ENCODE results near the gene CAMK2D.

CAMK2D gene

GRCh38 chr4:113560579-113560978, 201.0 kb downstream of the CAMK2D start:
- DNase-seq, result no peak

- DNase-seq, result no peak
Observed at GRCh38 chr4:113559947-113560346, 201.6 kb downstream of the CAMK2D start.

- no peak for DNase-seq
Observed at GRCh38 chr4:113556382-113557134, 205.0 kb downstream of the CAMK2D start.

GRCh38 chr4:113555868-113556267, 205.7 kb downstream of the CAMK2D start:
- no peak for DNase-seq

GRCh38 chr4:113553082-113553481, 208.5 kb downstream of the CAMK2D start:
- no peak for DNase-seq

DNA sequence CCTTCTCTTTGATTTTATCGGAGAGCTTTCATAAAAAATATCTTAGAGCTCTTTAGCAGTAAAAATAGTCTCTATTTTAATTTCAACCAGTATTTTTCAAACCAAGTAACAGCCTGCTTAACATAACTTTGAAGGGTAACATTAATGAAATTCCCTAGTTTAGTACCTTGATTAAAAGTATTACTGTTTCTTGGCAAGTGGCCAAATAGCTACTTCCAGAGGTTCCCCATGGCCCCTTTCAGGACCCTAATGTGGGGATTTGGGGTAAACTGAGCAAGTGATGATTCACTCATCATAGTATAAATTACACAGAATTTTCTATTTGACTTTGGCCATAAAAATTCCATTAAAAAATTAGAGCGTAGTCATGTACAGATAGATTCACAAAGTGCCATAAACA, 211.0 kb downstream of the CAMK2D start:
- DNase-seq, result no peak

DNA sequence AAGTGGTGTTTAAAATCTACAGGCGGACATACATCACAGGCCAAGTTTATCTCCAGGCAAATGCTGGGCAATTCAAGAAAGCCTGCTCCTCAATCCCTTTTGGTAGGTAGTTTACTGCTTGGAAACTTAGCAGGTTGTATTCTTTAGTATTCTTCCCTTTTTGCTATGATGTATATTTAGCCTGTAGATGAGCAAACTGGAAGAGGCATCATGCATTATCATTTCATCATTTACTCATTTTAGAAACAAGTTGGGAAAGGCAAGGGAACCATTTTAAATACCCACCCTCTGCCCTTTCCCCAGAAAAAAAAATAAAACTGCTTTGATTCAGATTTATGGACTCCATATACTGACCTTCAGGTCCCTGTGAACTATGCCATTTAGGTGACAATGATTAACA, 213.2 kb downstream of the CAMK2D start:
- no peak for DNase-seq

- DNase-seq, result peak; percentile 85
Observed at GRCh38 chr4:113547487-113548042, 214.0 kb downstream of the CAMK2D start.

DNA sequence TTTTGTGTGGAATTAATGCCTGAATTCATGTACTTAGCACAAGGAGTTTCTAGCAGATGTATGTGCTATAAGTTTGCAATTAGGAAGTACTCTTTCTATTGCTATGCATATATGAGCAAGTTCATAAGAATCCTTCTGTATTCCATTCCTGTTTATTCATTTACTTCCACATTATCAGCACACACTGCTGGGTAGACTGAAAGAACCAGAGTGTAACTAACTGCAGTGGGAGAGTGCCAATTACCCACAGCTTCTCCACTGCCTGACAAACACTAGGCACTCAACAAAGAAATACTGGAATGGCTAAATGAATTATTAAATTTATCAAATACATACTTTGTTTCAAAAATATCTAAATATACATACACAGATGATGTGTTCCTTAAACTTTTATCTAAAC, 219.6 kb downstream of the CAMK2D start:
- DNase-seq, result no peak

- DNase-seq, result peak; percentile 20
Observed at GRCh38 chr4:113540859-113541258, 220.7 kb downstream of the CAMK2D start.

GRCh38 chr4:113539408-113539807, 222.1 kb downstream of the CAMK2D start:
- no peak for DNase-seq

- no peak for DNase-seq
Observed at GRCh38 chr4:113537628-113538027, 223.9 kb downstream of the CAMK2D start.

- DNase-seq, result no peak
Observed at GRCh38 chr4:113537203-113537602, 224.3 kb downstream of the CAMK2D start.

- no peak for DNase-seq
Observed at GRCh38 chr4:113534711-113535110, 226.8 kb downstream of the CAMK2D start.

DNA sequence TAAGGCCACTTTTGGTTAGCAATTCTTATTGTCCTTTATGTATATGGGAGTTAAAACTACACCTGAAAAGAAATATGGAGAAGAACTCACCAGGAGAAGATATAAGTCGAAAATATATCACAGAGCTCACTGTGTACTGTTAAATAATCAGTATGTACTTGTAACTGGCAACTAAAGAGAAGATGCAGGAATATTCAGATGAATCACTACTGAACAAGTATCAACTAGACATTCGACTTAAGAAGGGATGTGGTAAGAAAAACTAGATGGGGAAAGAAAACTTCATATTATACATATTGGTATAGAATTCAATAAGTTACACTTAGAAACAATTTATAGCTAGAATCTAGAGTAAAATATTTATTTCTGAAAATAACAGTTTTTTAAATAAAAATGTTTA, 230.0 kb downstream of the CAMK2D start:
- DNase-seq, result no peak

- no peak for DNase-seq
Observed at GRCh38 chr4:113528395-113528794, 233.1 kb downstream of the CAMK2D start.

GRCh38 chr4:113525521-113525920, 236.0 kb downstream of the CAMK2D start:
- DNase-seq, result no peak

- no peak for DNase-seq
Observed at GRCh38 chr4:113524505-113525186, 236.9 kb downstream of the CAMK2D start.

DNA sequence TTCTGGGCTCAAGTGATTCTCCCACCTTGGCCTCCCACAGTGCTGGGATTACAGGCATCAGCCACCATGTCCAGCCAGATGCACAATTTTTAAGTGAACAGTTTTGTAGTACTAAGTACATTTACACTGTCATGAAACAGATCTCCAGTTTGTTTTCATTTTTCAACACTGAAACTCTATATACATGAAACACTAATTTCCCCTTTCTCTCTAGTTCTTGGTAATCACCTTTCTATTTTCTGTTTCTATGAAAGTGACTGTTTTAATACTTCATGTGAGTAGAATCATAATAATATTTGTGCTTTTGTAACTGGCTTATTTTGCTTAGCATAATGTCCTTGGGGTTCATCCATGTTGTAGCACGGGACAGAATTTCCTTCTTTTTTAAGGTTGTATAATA, 237.4 kb downstream of the CAMK2D start:
- no peak for DNase-seq

DNA sequence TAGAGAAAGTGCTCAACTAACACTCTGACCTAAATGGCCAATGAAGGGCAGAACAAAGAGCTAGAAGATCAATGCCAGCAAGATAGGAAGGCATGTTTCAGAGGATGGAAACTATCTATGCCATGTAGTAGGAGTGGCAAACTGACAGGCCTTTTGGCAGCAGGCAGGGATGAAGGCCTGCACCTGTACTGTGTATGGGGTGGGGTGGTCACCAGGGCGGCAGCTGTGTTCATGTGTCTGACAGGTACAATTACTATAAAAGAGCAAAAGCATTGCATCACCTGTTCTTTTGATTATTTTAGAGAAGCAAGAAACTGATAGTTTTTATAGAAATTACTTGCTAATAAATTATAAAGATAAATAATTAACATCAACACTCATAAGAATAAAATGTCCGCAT, 239.1 kb downstream of the CAMK2D start:
- DNase-seq, result no peak

GRCh38 chr4:113513382-113513781, 248.2 kb downstream of the CAMK2D start:
- no peak for DNase-seq

DNA sequence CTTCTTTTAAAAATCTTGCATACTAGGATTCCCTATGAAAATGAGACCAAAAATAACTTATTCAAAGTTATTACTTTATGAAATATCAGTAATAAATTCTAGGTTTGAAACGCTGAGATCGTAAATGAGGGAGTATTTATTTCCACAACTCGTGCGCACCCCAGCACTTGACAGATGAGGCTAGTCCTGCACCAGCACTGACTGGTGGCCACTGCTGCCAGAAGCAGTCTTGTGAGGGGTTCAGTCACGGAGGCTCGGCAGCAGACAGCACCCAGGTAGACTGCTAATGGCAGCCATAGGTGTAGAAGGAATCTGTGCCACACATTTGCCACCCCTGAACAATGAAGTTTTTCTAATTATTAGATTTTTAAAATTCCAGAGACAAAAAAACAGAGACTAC, 248.7 kb downstream of the CAMK2D start:
- no peak for DNase-seq

GRCh38 chr4:113511944-113512343, 249.6 kb downstream of the CAMK2D start:
- DNase-seq, result no peak

GRCh38 chr4:113509851-113510250, 251.7 kb downstream of the CAMK2D start:
- DNase-seq, result no peak

All from stimulated activated CD4-positive, alpha-beta T cell treated with anti-CD3 and anti-CD28 coated beads, Interleukin-4, amount 100 ng/mL, for 1 hour (primary cell).